BJ (cell line): ENCODE measurements around the gene PNO1. TPM values are rescaled to one million over a fixed set of nuclear protein-coding genes. Genes with fewer than 3 reads are reported as not detected.

ENCODE experiments used
- CTCF ChIA-PET: fragments of 350-600 bp; formaldehyde crosslinking; extraction: SDS; loops from one replicate; lab custom pipeline; 2021; ENCODE audit warnings: antibody characterized with exemption, inconsistent platforms; lab: Yijun Ruan, JAX
- POLR2A ChIA-PET: fragments of 300-600 bp; sonication (Branson Sonifier 250); formaldehyde crosslinking; extraction: SDS; loops from one replicate; lab custom pipeline; 2021; ENCODE audit warnings: antibody characterized with exemption; lab: Charles Lee
- DNase-seq: peaks from one replicate; pipeline ENCODE4 v3.0.0-alpha.2; 2011; ENCODE audit warnings: low read depth
- H3K27me3 ChIP-seq: 2 replicates; pipeline ENCODE4 v1.6.0; 2011; ENCODE audit warnings: low read length; ENCODE audit not compliant: control insufficient read depth, insufficient read depth
- H3K36me3 ChIP-seq: 2 replicates; pipeline ENCODE4 v1.5.1; 2011; ENCODE audit warnings: low read length; ENCODE audit not compliant: control insufficient read depth, insufficient read depth
- H3K4me3 ChIP-seq: 2 replicates; pipeline ENCODE4 v1.5.1; 2011; ENCODE audit warnings: low read depth, mild to moderate bottlenecking, control low read depth, low read length
- CTCF ChIP-seq: IDR thresholded peaks from 2 replicates; pipeline ENCODE4 v1.5.1; 2011; ENCODE audit warnings: low read depth, mild to moderate bottlenecking, control low read depth, inconsistent platforms, low read length, moderate library complexity; ENCODE audit not compliant: insufficient read depth
- polyA plus RNA-seq: library from polyadenylated mRNA; depleted of rRNA; stranded (reverse); fragments of >200 nt; gene quantifications from 2 replicates; pipeline ENCODE4 v1.2.3, GENCODE V29; 2011

PNO1 gene
- polyA plus RNA-seq, 1 experiment, result 8.1 TPM

GRCh38 chr2:68135448-68136320 is 22.0 kb upstream of the PNO1 start:
- CTCF ChIA-PET, result no interaction called here
- Histone ChIP-seq H3K27me3 (no peaks in the 10 kb centered on the region), H3K36me3 (peaks cover 3% of the 10 kb centered on the region; the same call in 1 of the 2 replicates), H3K4me3 (no peak overlapping the region)
- TF ChIP-seq CTCF, result no peak
- DNase-seq, result no peak
- POLR2A ChIA-PET, result no interaction called here

- no peak for DNase-seq
- CTCF ChIA-PET, result no interaction called here
- 0 out of 2 replicates have a peak, but pooled peaks cover 1% of the 10 kb centered on the region for H3K36me3 ChIP-seq
- H3K4me3 ChIP-seq, result no peak overlapping the region
- TF ChIP-seq CTCF, result no peak
- H3K27me3 ChIP-seq, result no peaks in the 10 kb centered on the region
- POLR2A ChIA-PET, result no interaction called here
These were observed 15.8 kb upstream of the PNO1 start for GRCh38 chr2:68141875-68142274.

GRCh38 chr2:68151037-68151436 is 6.7 kb upstream of the PNO1 start:
- DNase-seq, result no peak
- Histone ChIP-seq H3K27me3 (no peaks in the 10 kb centered on the region), H3K4me3 (no peak overlapping the region), H3K36me3 (no peaks in the 10 kb centered on the region)
- ChIA-PET CTCF (no interaction called here), POLR2A (interaction anchor here (0.6 kb wide), 1 partner anchor 145 kb away, joined by 3 read pairs; no protein-coding TSS in a partner anchor)
- TF ChIP-seq CTCF, result no peak

GRCh38 chr2:68152681-68153347 is 4.9 kb upstream of the PNO1 start:
- TF ChIP-seq CTCF, result no peak
- POLR2A ChIA-PET, result no interaction called here

GRCh38 chr2:68155618-68156017 is 2.1 kb upstream of the PNO1 start:
- ChIA-PET POLR2A (no interaction called here), CTCF (interaction anchor here (1.5 kb wide), 1 partner anchor 33 kb away, joined by 8 read pairs; no protein-coding TSS in a partner anchor)
- Histone ChIP-seq H3K27me3 (no peaks in the 10 kb centered on the region), H3K4me3 (no peak overlapping the region), H3K36me3 (no peaks in the 10 kb centered on the region)
- no peak for DNase-seq
- TF ChIP-seq CTCF, result no peak

More at GRCh38 chr2:68152681-68153347, 4.9 kb upstream of the PNO1 start:
- DNase-seq, result no peak
- no peaks in the 10 kb centered on the region for H3K27me3 ChIP-seq
- no peaks in the 10 kb centered on the region for H3K36me3 ChIP-seq
- no peak overlapping the region for H3K4me3 ChIP-seq
- CTCF ChIA-PET, result interaction anchor here (0.6 to 1.0 kb wide), 4 partner anchors 15 to 288 kb away, joined by 3 read pairs; no protein-coding TSS in a partner anchor
